Vagina (tissue), 2 donors: ENCODE data around the gene CREB5. TPM values are rescaled to one million over a fixed set of nuclear protein-coding genes. Genes with fewer than 3 reads are reported as not detected.

Experiments
- DNase-seq, 2 donors: peaks; one replicate each; pipeline ENCODE4 v3.0.0-alpha.2; 2017; ENCODE audit errors: extremely low spot score in 2 of 2
- H3K27ac ChIP-seq: fragments of 200-600 bp; sonication (generic); one replicate; pipeline ENCODE4 v1.5.1; 2019
- H3K27me3 ChIP-seq: fragments of 200-600 bp; sonication (generic); one replicate; pipeline ENCODE4 v1.5.1; 2019
- H3K36me3 ChIP-seq, 2 donors: fragments of 200-600 bp; sonication (generic); one replicate each; pipeline ENCODE4 v1.5.1; 2017 to 2019
- H3K4me1 ChIP-seq: fragments of 200-600 bp; sonication (generic); one replicate; pipeline ENCODE4 v1.5.1; 2019
- H3K4me3 ChIP-seq, 2 donors: fragments of 200-600 bp; sonication (generic); 1 replicate in 1 of 2; 2 replicates in 1 of 2; pipeline ENCODE4 v1.5.1; 2016 to 2019
- H3K9me3 ChIP-seq: fragments of 200-600 bp; sonication (generic); one replicate; pipeline ENCODE4 v1.5.1; 2019
- POLR2A ChIP-seq, 2 donors: fragments of 450-650 bp; IDR thresholded peaks; one replicate each; pipeline ENCODE4 v1.6.1; 2017; ENCODE audit warnings: antibody characterized with exemption in 2 of 2, mild to moderate bottlenecking in 2 of 2, moderate library complexity in 2 of 2
- POLR2AphosphoS5 ChIP-seq, 2 donors: sonication (generic); formaldehyde crosslinking; IDR thresholded peaks; one replicate each; pipeline ENCODE4 v1.9.0; 2017; ENCODE audit warnings: antibody characterized with exemption in 2 of 2, mild to moderate bottlenecking in 2 of 2, low read depth in 1 of 2; ENCODE audit not compliant: insufficient read depth in 1 of 2
- intact Hi-C: fragments of 100-400 bp; cut with DNase I; formaldehyde crosslinking; loops from one replicate; pipeline ENCODE4 v1.15.1; 2023
- total RNA-seq: library from RNA; depleted of rRNA; stranded (reverse); fragments of >200 nt; gene quantifications from one replicate; pipeline ENCODE4 v1.2.3, GENCODE V29; 2016
- TF ChIP-seq, protein P1 (sequence below), 3 experiments: fragments of 450-650 bp in 2 of 3; fragments of 200-600 bp in 1 of 3; sonication (generic) in 1 of 3; IDR thresholded peaks; one replicate each; pipeline ENCODE4 v1.5.1; 2017 to 2019; ENCODE audit warnings: antibody characterized with exemption in 3 of 3, mild to moderate bottlenecking in 2 of 3, moderate library complexity in 2 of 3

The CREB5 gene
- total RNA-seq, 1 donor from 2014 or later, result 23.1 TPM

- TF ChIP-seq POLR2A (IDR thresholded peaks at IDR 0.05), result no peak
- no peak for TF ChIP-seq POLR2AphosphoS5 (IDR thresholded peaks at IDR 0.05; ENCODE audit: insufficient read depth in 1 of 2, low read depth in 1 of 2)
- TF ChIP-seq, protein P1, sequence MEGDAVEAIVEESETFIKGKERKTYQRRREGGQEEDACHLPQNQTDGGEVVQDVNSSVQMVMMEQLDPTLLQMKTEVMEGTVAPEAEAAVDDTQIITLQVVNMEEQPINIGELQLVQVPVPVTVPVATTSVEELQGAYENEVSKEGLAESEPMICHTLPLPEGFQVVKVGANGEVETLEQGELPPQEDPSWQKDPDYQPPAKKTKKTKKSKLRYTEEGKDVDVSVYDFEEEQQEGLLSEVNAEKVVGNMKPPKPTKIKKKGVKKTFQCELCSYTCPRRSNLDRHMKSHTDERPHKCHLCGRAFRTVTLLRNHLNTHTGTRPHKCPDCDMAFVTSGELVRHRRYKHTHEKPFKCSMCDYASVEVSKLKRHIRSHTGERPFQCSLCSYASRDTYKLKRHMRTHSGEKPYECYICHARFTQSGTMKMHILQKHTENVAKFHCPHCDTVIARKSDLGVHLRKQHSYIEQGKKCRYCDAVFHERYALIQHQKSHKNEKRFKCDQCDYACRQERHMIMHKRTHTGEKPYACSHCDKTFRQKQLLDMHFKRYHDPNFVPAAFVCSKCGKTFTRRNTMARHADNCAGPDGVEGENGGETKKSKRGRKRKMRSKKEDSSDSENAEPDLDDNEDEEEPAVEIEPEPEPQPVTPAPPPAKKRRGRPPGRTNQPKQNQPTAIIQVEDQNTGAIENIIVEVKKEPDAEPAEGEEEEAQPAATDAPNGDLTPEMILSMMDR (IDR thresholded peaks at IDR 0.05), result no peak
- no peak overlapping the region for H3K4me3 ChIP-seq
- H3K4me1 ChIP-seq, result no peaks in the 10 kb centered on the region
- H3K27ac ChIP-seq, result no peak overlapping the region
- DNase-seq, result no peak
- intact Hi-C loops, result no loop called here
- no peaks in the 10 kb centered on the region for H3K27me3 ChIP-seq
- no peaks in the 10 kb centered on the region for H3K9me3 ChIP-seq
- H3K36me3 ChIP-seq, result no peaks in the 10 kb centered on the region
Measured at GRCh38 chr7:28804157-28804556, 391.8 kb downstream of the CREB5 start.

GRCh38 chr7:28804990-28805389, 392.7 kb downstream of the CREB5 start:
- DNase-seq, result no peak
- intact Hi-C loops, result no loop called here
- H3K27ac ChIP-seq, result no peak overlapping the region
- TF ChIP-seq, protein P1 (IDR thresholded peaks at IDR 0.05), result no peak
- TF ChIP-seq POLR2A (IDR thresholded peaks at IDR 0.05) (no peak), POLR2AphosphoS5 (IDR thresholded peaks at IDR 0.05; ENCODE audit: insufficient read depth in 1 of 2, low read depth in 1 of 2) (no peak)
- no peaks in the 10 kb centered on the region for H3K36me3 ChIP-seq
- no peaks in the 10 kb centered on the region for H3K4me1 ChIP-seq
- H3K9me3 ChIP-seq, result no peaks in the 10 kb centered on the region
- no peak overlapping the region for H3K4me3 ChIP-seq
- H3K27me3 ChIP-seq, result no peaks in the 10 kb centered on the region

DNA sequence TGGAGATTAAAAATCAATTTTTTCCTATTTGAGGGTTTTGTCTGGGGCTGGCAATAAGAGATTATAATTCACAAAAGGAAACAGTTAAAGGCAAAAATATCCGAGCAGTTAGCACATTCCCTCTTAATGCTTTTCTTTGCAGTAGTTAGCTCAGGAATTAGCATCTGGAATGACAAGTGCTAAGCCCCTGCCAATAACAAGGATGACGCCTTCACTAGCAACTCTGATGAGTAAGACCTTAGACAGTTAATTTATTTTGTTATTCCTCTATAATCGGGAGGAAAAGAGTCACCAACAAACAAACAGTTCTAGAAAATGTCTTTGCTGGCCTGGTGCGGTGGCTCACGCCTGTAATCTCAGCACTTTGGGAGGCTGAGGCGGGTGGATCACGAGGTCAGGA, 394.5 kb downstream of the CREB5 start:
- no peaks in the 10 kb centered on the region for H3K36me3 ChIP-seq
- no peaks in the 10 kb centered on the region for H3K9me3 ChIP-seq
- TF ChIP-seq POLR2A (IDR thresholded peaks at IDR 0.05) (no peak), POLR2AphosphoS5 (IDR thresholded peaks at IDR 0.05; ENCODE audit: insufficient read depth in 1 of 2, low read depth in 1 of 2) (no peak)
- TF ChIP-seq, protein P1 (IDR thresholded peaks at IDR 0.05), result no peak
- no peaks in the 10 kb centered on the region for H3K27me3 ChIP-seq
- no peak overlapping the region for H3K27ac ChIP-seq
- H3K4me3 ChIP-seq, result no peak overlapping the region
- no peaks in the 10 kb centered on the region for H3K4me1 ChIP-seq
- intact Hi-C loops, result no loop called here
- no peak for DNase-seq

DNA sequence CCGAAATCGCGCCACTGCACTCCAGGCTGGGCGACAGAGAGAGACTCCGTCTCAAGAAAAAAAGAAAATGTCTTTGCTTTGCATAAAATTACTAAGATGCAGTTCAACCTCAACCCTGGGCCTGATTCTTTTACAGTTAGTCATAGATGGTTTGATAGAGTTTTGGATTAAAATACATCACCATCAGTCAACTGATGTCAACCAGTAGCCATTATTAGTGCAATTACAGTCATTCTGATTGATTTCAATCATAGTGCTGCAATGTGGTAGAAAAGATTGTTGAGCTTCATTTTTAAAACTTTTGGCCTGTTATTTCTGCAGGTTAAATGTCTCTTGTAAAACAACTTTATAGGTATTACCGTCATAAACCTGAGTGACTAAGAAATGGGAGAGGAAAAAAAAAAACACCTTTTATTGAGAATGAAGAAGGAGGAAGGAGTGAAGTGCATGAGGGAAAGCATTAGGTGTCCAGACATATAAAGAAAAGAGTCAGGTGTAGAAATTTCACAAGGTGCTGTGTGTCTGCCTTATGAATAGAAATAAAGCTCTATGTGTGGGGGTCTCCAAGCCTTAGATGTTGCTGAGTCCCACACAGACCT, 395.2 kb downstream of the CREB5 start:
- TF ChIP-seq POLR2AphosphoS5 (IDR thresholded peaks at IDR 0.05; ENCODE audit: insufficient read depth in 1 of 2, low read depth in 1 of 2) (no peak), POLR2A (IDR thresholded peaks at IDR 0.05) (no peak)
- TF ChIP-seq, protein P1 (IDR thresholded peaks at IDR 0.05), result no peak

GRCh38 chr7:28808796-28809533, 396.6 kb downstream of the CREB5 start:
- intact Hi-C loops, result no loop called here
- DNase-seq, result no peak
- Histone ChIP-seq H3K27ac (no peak overlapping the region), H3K27me3 (no peaks in the 10 kb centered on the region), H3K4me3 (no peak overlapping the region), H3K36me3 (no peaks in the 10 kb centered on the region), H3K9me3 (no peaks in the 10 kb centered on the region), H3K4me1 (no peaks in the 10 kb centered on the region)
- TF ChIP-seq POLR2AphosphoS5 (IDR thresholded peaks at IDR 0.05; ENCODE audit: insufficient read depth in 1 of 2, low read depth in 1 of 2), result no peak

More for the DNA sequence above, 395.2 kb downstream of the CREB5 start:
- intact Hi-C loops, result no loop called here
- Histone ChIP-seq H3K9me3 (no peaks in the 10 kb centered on the region), H3K27me3 (no peaks in the 10 kb centered on the region), H3K36me3 (no peaks in the 10 kb centered on the region), H3K4me3 (no peak overlapping the region), H3K4me1 (no peaks in the 10 kb centered on the region), H3K27ac (no peak overlapping the region)
- no peak for DNase-seq
